SHP77 treated with DMSO at 0.1 percent for 48 hours (cell line): ENCODE measurements around the gene CAPN2.

ENCODE experiments used
- DNase-seq: peaks from one replicate; lab custom pipeline; 2025; lab: John Stamatoyannopoulos, UW

Gene CAPN2

DNA sequence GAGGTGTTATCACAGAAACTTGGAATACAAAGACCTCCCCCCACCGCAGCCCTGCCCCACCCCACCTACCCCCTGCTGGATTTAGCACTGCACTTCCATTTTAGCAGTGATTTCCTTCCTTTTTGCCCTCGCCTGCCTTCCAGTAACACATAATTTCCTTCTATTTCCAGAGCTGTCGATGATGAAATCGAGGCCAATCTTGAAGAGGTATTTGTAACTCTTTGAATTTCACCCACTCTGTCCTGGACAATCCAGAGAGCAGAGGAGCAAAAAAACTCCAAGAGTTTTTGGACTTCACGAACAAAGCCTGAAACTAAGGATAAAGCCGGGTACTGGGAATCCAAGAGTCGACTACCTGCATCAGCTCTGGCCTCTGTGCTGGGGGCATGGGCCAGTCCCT lies 49.1 kb downstream of the CAPN2 start:
- no peak for DNase-seq

- DNase-seq, result no peak
Measured at GRCh38 chr1:223763251-223763650, 50.9 kb downstream of the CAPN2 start.

GRCh38 chr1:223763881-223764280 lies 51.5 kb downstream of the CAPN2 start:
- no peak for DNase-seq

DNA sequence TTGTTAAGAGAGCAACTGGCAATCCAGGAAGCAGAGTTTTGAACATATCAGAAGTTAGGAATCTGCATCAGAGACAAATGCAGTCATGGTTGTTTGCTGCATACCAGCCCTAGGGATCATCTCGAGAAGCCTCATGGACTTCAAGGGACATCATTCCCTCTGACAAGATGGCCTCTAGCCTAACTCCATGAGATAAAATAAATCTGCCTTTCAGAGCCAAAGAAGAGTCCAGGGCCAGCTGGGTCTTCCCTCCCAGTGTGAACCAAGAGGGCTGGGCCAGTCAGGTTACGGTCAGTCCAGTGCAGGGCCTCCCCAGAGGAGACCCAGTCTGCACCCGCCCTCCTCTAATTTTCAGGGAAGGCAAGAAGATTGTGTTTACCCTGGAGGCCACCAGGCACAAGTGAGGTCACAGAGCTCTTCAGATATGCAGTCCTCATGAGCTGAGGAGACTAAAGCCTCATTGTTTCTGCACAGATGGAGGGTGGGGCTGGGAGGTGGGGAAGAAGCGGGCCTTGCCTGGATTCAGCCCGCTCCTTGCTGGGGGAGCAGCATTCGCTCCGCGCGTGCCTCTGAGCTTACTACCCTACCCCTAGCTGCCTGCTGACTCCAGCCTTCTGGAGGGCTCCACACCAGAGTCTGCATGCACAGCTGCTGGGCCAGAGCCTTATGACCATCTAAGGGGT lies 52.8 kb downstream of the CAPN2 start:
- peak; percentile 69 for DNase-seq

DNA sequence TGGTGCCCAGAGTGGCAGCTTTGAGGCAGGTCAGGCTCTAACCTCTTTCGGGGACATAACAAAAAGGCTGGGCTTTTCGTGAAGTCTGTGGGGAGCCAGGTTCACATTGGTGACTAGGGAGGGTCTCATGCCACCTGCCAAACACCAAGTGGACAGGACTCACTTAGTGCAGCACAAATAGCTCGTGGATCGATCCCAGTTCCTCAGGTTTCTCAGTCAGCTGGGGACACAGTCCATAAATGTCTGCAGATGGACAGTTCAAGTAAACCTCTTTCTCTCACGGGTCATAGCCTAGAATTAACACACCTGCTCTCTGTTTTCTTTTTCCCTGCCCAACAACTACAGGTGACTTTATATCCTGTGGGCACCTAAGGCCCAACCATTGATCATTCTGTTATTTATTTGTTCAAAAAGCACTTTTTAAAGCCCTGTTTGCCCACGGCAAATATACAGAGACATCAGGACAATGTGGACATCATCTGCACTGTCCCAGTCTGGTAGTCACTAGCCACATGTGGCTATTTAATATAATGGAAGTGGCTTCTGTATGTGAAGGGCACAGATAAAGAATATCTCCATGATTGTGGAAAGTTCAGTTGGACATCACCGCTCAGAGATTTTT lies 53.5 kb downstream of the CAPN2 start:
- peak; percentile 89 for DNase-seq

GRCh38 chr1:223770621-223771315 lies 58.4 kb downstream of the CAPN2 start:
- no peak for DNase-seq

- DNase-seq, result no peak
Measured at GRCh38 chr1:223771469-223771813, 59.1 kb downstream of the CAPN2 start.

DNA sequence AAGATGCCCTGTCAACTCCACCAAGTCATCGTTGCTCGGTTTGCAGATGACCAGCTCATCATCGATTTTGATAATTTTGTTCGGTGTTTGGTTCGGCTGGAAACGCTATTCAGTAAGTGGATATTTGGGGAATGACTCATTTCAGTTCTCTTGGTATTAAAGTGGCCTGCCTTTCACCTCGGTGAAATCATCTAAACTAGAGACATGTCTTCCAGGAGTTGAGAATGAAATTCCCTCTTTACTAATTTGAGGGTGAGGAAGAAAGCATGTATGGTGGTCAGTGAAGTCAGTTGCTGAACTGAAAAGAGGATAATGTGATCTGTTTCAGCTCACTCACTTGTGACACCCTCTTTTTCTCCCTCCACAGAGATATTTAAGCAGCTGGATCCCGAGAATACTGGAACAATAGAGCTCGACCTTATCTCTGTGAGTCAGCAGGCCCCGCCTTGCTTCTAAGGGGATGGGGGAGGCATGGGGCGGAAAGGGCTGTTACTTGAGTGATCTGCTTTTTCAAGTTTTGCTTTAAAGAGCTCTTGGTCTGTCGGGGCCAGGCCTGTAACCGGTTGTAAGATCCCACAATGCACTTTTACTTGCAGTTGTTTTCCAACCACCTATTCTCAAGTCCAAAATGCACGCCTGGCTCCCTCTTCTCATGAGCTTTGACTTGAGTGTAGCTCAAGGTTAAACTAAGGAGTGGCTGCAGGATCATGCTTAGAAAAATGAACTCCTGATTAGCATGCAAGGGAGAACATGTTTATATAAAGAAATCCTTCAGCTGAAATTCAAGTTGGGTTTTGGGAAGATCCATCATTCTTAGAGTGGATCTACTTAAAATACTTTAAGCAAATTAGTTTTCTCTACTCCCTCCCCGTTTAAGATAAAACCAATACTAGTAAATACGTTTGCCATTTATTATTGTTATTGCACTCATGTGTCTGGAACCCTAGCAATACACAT lies 59.8 kb downstream of the CAPN2 start:
- DNase-seq, result peak; percentile 21

DNA sequence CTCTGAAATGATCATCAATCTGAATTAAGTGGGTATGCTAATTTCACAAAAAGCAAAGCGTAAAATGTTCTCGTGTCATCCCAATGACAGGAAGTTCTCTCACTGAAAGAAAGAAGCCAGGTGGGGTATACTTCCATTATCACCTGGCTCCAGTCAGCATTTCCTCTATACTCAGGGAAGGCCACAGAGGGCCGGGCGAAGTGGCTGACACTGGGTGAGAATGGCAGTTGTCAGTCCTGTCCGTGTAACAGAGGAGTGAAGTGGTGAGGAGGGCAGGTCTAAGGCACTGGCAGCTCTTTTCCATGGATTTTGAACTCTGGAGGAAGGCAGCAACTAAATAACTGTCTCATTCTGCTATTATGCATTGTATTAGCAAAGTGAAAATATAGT lies 60.4 kb downstream of the CAPN2 start:
- no peak for DNase-seq

DNA sequence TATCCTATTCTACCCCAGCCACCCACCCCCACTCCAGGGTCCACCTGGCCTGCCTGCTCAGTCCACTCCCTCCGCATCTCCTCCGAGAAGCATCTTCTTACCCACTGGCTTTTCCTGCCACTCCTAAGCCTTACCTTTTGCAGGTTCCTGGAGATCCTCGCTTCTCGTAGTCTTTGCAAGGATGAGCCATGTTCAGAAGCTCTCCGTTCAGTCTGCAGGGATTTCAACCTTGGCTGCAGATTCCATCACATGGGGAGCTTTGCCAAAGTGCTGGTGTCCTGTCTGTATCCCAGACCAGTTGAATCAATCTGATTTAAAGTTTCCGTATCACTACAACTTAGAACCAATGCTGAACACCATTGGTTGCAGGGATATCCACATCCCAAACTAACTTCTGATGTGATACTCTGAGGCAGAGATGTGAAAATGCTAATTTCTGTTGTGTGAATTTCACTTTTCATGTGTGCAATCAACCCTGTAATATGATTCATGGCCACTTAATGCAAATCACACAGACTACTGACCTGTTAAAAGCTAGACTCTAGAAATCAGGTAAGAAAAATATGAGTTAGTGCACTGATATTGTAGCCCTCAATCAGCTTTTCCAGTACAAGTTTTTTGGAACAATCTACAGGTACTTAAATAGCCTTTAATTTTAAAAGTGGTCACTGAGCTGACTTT lies 61.9 kb downstream of the CAPN2 start:
- no peak for DNase-seq

DNA sequence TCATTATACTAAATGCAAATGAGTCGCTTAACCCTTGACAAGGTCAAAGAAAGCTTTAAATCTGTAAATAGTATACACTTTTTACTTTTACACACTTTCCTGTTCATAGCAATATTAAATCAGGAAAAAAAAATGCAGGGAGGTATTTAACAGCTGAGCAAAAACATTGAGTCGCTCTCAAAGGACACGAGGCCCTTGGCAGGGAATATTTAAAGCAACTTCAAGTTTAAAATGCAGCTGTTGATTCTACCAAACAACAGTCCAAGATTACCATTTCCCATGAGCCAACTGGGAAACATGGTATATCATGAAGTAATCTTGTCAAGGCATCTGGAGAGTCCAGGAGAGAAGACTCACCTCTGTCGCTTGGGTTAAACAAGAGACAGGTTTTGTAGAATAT lies 62.7 kb downstream of the CAPN2 start:
- DNase-seq, result no peak

DNA sequence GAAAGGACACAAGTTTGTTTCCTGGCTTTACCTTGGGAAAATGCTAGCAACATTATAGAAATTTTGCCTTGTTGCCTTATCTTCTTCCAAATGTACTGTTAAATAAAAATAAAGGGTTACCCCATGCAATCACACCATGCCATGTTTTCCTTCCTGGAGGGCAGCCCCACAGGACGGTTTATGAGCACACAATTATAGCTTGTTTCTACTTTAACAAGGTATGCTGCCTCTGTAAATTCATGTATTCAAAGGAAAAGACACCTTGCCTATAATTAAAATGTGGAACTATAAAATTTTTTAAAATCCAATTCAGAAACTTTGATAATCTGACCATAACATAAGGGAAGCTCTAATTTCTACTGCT lies 63.4 kb downstream of the CAPN2 start:
- DNase-seq, result no peak

GRCh38 chr1:223776075-223776814 lies 63.9 kb downstream of the CAPN2 start:
- DNase-seq, result no peak

- DNase-seq, result no peak
Measured at GRCh38 chr1:223776826-223777454, 64.6 kb downstream of the CAPN2 start.

GRCh38 chr1:223780318-223780717 lies 68.0 kb downstream of the CAPN2 start:
- DNase-seq, result no peak

DNA sequence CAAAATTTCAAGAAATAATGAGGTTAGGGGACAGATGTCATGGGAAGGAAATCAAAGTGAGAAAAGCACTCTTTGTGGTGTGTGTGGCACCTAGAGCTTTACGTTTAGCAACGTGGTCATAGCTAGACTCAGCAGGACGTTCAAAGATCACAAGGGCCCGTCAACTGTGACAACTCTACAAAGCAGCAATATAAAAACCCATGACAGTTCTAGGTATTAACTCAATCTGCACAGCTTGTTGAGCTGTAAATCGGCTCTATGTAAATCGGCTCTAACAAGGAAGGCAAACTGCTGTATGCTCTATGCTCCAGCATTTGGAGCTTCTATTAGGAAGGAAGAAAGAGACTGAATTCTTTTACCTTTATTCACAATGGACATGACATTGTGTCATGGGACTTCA lies 68.6 kb downstream of the CAPN2 start:
- no peak for DNase-seq

DNA sequence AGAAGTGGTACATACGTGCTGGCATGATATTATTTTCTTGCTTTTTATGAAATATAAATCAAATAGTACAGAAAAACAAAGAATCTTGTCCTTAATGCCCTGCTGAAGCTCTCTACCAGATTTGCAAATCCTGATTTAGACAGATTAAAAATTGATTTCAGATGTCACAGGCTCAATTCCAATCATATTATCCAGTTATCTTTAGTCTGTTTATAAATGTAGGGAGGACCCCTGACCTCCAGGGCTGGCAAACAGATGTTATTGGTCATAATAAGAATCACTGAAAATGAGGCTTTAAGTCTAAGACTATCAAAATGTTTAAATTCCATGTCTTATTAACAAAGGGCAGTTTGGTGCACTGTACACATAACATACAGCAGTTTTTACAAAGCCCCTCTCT lies 71.3 kb downstream of the CAPN2 start:
- DNase-seq, result no peak

- no peak for DNase-seq
Measured at GRCh38 chr1:223784541-223784940, 72.2 kb downstream of the CAPN2 start.

DNA sequence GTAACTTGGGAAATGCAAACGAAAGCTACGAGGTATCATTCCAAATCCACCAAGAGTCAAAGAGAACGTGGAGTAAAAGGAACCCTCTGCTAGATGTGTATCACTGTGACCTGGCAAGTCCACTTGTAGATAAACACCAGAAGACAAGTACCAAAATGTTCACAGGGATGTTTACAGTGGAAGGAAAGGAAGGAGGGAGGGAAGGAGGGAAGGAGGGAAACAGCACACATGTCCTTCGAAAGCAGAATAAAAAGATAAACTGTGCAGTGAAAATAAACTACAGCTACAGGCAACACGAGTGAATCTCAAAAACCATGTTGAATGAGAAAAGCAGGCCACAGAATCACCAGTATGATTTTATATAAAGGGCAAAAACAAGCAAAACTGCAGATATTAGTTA lies 73.5 kb downstream of the CAPN2 start:
- no peak for DNase-seq

DNA sequence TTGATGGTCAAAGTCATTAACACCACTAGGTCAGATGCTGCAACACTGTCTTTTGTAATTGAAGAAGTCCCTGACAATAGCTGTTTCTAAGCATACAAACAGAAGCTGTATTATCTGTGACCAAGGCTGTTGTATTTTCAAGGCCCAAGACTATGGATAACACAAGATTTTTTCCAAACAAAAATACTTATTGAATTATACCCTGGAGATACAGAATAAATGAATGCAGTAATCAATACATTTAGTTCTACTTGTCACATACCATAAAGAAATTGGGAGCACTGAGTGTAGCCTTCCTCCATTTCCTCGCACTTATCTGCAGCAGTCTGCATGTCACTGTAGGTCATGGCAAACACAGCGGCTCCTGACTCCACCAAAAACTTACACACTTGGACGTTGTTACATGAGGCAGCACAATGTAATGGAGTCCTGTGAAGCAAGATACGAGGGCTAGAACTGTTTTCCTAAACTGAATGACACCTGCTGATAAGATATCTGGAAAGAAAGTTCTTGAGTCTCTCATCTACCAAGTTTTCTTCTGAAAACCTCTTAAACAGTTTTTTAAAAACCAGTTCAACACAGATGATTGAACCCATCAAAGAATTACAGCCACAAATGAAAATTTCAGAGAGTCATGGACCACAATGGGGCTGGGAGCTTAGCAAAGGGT lies 76.5 kb downstream of the CAPN2 start:
- no peak for DNase-seq
